Left lobe of liver (tissue), 2 donors: ENCODE data around the gene TK2. TPM values are rescaled to one million over a fixed set of nuclear protein-coding genes. Genes with fewer than 3 reads are reported as not detected.
"Not testable (repeated sequence)": the region's sequence is repeated elsewhere in the genome, so short reads cannot be mapped to it uniquely, and the experiment has no call there.

Experiments
- ATAC-seq: fragments of 200-7000 bp; cut with Tn5 transposase; one replicate; pipeline ENCODE4 v1.9.1; 2020; ENCODE audit warnings: mild to moderate bottlenecking, moderate library complexity
- DNase-seq: peaks from one replicate; pipeline ENCODE4 v3.0.0-alpha.2; 2020; ENCODE audit warnings: low spot score
- total RNA-seq: library from RNA; stranded (reverse); gene quantifications from one replicate; pipeline ENCODE4 v1.2.1, GENCODE V29; 2021
- donor health status: DM: no; HTN: no; CAD: no; lungs with moderate emphysema.
- donor health status: DM: no; HTN: yes; CAD: no.

TK2 gene
- total RNA-seq, 1 donor from 2014 or later = 39.0 TPM

- DNase-seq (no peak), ATAC-seq (no peak)
Measured at GRCh38 chr16:66521252-66521713, 28.6 kb downstream of the TK2 start.

GRCh38 chr16:66520406-66521170 is 29.3 kb downstream of the TK2 start:
- ATAC-seq (no peak), DNase-seq (no peak)

- no peak for ATAC-seq
- DNase-seq = peak; percentile 43
Measured at GRCh38 chr16:66519482-66520373, 30.2 kb downstream of the TK2 start.

GRCh38 chr16:66517586-66518263 is 32.2 kb downstream of the TK2 start:
- ATAC-seq (no peak), DNase-seq (peak; percentile 62)

GRCh38 chr16:66516808-66517585 is 32.9 kb downstream of the TK2 start:
- peak; percentile 81 for ATAC-seq
- peak; percentile 99 for DNase-seq

- ATAC-seq = peak; percentile 73
Measured at GRCh38 chr16:66516509-66516807, 33.5 kb downstream of the TK2 start.

GRCh38 chr16:66515596-66516508 is 34.1 kb downstream of the TK2 start:
- ATAC-seq = no peak
- DNase-seq = no peak

More at GRCh38 chr16:66516509-66516807, 33.5 kb downstream of the TK2 start:
- DNase-seq = no peak

- DNase-seq, ATAC-seq: not testable (repeated sequence)
Measured at GRCh38 chr16:66514980-66515595, 34.8 kb downstream of the TK2 start.

- not testable (repeated sequence) for ATAC-seq, DNase-seq
Measured at GRCh38 chr16:66514391-66514790, 35.5 kb downstream of the TK2 start.

GRCh38 chr16:66513111-66513723 is 36.7 kb downstream of the TK2 start:
- ATAC-seq = no peak
- DNase-seq = no peak

- DNase-seq = peak; percentile 76
- no peak for ATAC-seq
Measured at GRCh38 chr16:66512272-66513110, 37.4 kb downstream of the TK2 start.

GRCh38 chr16:66511602-66512271 is 38.2 kb downstream of the TK2 start:
- no peak for DNase-seq
- peak; percentile 9 for ATAC-seq

GRCh38 chr16:66510711-66511601 is 39.0 kb downstream of the TK2 start:
- DNase-seq (no peak), ATAC-seq (peak; percentile 46)

- ATAC-seq (peak; percentile 4), DNase-seq (no peak)
Measured at GRCh38 chr16:66510298-66510697, 39.6 kb downstream of the TK2 start.

GRCh38 chr16:66509576-66509975 is 40.3 kb downstream of the TK2 start:
- peak; percentile 52 for ATAC-seq
- DNase-seq = no peak

- ATAC-seq = no peak
- no peak for DNase-seq
Measured at GRCh38 chr16:66508914-66509496, 40.9 kb downstream of the TK2 start.
